Kidney (tissue), 14 donors: ENCODE measurements around the gene FTCDNL1. TPM values are rescaled to one million over a fixed set of nuclear protein-coding genes. Genes with fewer than 3 reads are reported as not detected.

Source experiments
- DNase-seq, 5 donors: peaks; one replicate each; pipeline ENCODE4 v3.0.0-alpha.2; 2013 to 2020
- FAIRE-seq: peaks from 2 replicates; lab custom pipeline; 2012; peaks lifted over from hg19 to GRCh38; lab: Jason Lieb, UNC
- H3K27ac ChIP-seq, 2 donors: one replicate each; pipeline ENCODE4 v1.7.0; 2013; ENCODE audit warnings: low read depth in 2 of 2, low read length in 2 of 2, inconsistent platforms in 1 of 2
- H3K27me3 ChIP-seq: one replicate; pipeline ENCODE4 v1.7.1; 2013; ENCODE audit warnings: low read length, inconsistent platforms; ENCODE audit not compliant: control insufficient read depth, insufficient read depth
- H3K36me3 ChIP-seq, 3 donors: one replicate each; pipeline versions ENCODE4 v1.7.0 to v1.7.1; 2013; ENCODE audit warnings: low read length in 3 of 3, control low read depth in 1 of 3, inconsistent platforms in 1 of 3; ENCODE audit not compliant: insufficient read depth in 3 of 3, control insufficient read depth in 2 of 3
- H3K4me1 ChIP-seq, 3 donors: one replicate each; pipeline versions ENCODE4 v1.7.0 to v1.7.1; 2013; ENCODE audit warnings: low read length in 3 of 3, inconsistent platforms in 1 of 3, low read depth in 1 of 3; ENCODE audit not compliant: control insufficient read depth in 2 of 3, insufficient read depth in 2 of 3
- H3K4me3 ChIP-seq, 3 donors: one replicate each; pipeline versions ENCODE4 v1.7.0 to v1.8.1; 2013; ENCODE audit warnings: low read length in 3 of 3, control low read depth in 1 of 3, inconsistent platforms in 1 of 3
- H3K9ac ChIP-seq, 3 donors: one replicate each; pipeline versions ENCODE4 v1.7.0 to v1.7.1; 2013; ENCODE audit warnings: low read length in 3 of 3, control low read depth in 1 of 3, inconsistent platforms in 1 of 3
- H3K9me3 ChIP-seq, 3 donors: one replicate each; pipeline versions ENCODE4 v1.7.0 to v1.7.1; 2013; ENCODE audit warnings: low read length in 3 of 3, control low read depth in 1 of 3, inconsistent platforms in 1 of 3; ENCODE audit not compliant: control insufficient read depth in 2 of 3, insufficient read depth in 1 of 3
- CTCF ChIP-seq: IDR thresholded peaks from 3 replicates; pipeline ENCODE4 v1.5.1; 2012; ENCODE audit warnings: mild to moderate bottlenecking, moderate library complexity, borderline replicate concordance; ENCODE audit not compliant: insufficient read depth; ENCODE audit errors: extremely low read depth
- intact Hi-C: fragments of 100-400 bp; cut with DNase I; formaldehyde crosslinking; loops from one replicate; pipeline ENCODE4 v1.11.1; 2022
- polyA plus RNA-seq: library from polyadenylated mRNA; stranded (reverse); fragments of 350-450 nt; fragmentation: Illumina TruSeq; extraction: RNeasy Lipid Tissue Mini Kit (QIAGEN cat#74804); gene quantifications from one replicate; pipeline ENCODE4 v1.2.3, GENCODE V29; 2014; ENCODE audit warnings: low read depth, low replicate concordance; ENCODE audit not compliant: insufficient read depth
- total RNA-seq: library from RNA; stranded (reverse); fragmentation: NEBNext Ultra II Directional; extraction: Animal tissue kit (Norgen Biotek cat#: 25700); gene quantifications from one replicate; pipeline ENCODE4 v1.2.1, GENCODE V29; 2021
- donor health status: control.
- donor health status: control.
- donor health status: control.
- donor health status: control.
- donor health status: control.
- donor health status: DM: yes; HTN: yes; CAD: no.
- donor health status: Normal renal cell carcinoma (clear cell type).

The FTCDNL1 gene
- total and polyA plus RNA-seq, 2 donors from 2014 or later = 3.4 to 4.1 TPM

GRCh38 chr2:199778655-199779054, 72.3 kb downstream of the FTCDNL1 start:
- Histone ChIP-seq H3K9me3 (no peaks in the 10 kb centered on the region), H3K36me3 (no peaks in the 10 kb centered on the region), H3K9ac (no peak overlapping the region), H3K27ac (no peak overlapping the region), H3K4me3 (no peak overlapping the region), H3K27me3 (no peaks in the 10 kb centered on the region), H3K4me1 (no peaks in the 10 kb centered on the region)
- no peak for TF ChIP-seq CTCF
- DNase-seq = no peak
- intact Hi-C loops = no loop called here
- FAIRE-seq = no peak

GRCh38 chr2:199777916-199778315, 73.1 kb downstream of the FTCDNL1 start:
- no peak overlapping the region for H3K4me3 ChIP-seq
- no peaks in the 10 kb centered on the region for H3K4me1 ChIP-seq
- DNase-seq (no peak), FAIRE-seq (no peak)
- intact Hi-C loops = no loop called here
- no peaks in the 10 kb centered on the region for H3K27me3 ChIP-seq
- TF ChIP-seq CTCF = no peak
- H3K9ac ChIP-seq = no peak overlapping the region
- H3K27ac ChIP-seq = no peak overlapping the region
- no peaks in the 10 kb centered on the region for H3K9me3 ChIP-seq
- H3K36me3 ChIP-seq = no peaks in the 10 kb centered on the region

- FAIRE-seq (no peak), DNase-seq (no peak)
- no peak overlapping the region for H3K4me3 ChIP-seq
- H3K27ac ChIP-seq = no peak overlapping the region
- H3K9ac ChIP-seq = no peak overlapping the region
- H3K27me3 ChIP-seq = no peaks in the 10 kb centered on the region
- H3K36me3 ChIP-seq = no peaks in the 10 kb centered on the region
- no peaks in the 10 kb centered on the region for H3K4me1 ChIP-seq
- intact Hi-C loops = no loop called here
- no peak for TF ChIP-seq CTCF
- H3K9me3 ChIP-seq = no peaks in the 10 kb centered on the region
These were observed 73.7 kb downstream of the FTCDNL1 start for GRCh38 chr2:199777315-199777714.

- no peaks in the 10 kb centered on the region for H3K36me3 ChIP-seq
- no peaks in the 10 kb centered on the region for H3K9me3 ChIP-seq
- no peak overlapping the region for H3K9ac ChIP-seq
- H3K27me3 ChIP-seq = no peaks in the 10 kb centered on the region
- H3K4me3 ChIP-seq = no peak overlapping the region
- FAIRE-seq = no peak
- H3K4me1 ChIP-seq = no peaks in the 10 kb centered on the region
- no peak for TF ChIP-seq CTCF
- H3K27ac ChIP-seq = no peak overlapping the region
- DNase-seq = no peak
- intact Hi-C loops = no loop called here
These were observed 75.7 kb downstream of the FTCDNL1 start for GRCh38 chr2:199775267-199775666.
